NCI-H446 treated with DMSO at 0.1 percent for 48 hours (cell line): ENCODE measurements around the gene THAP2.

Experiments
- DNase-seq: peaks from one replicate; lab custom pipeline; 2025; lab: John Stamatoyannopoulos, UW

The THAP2 gene

DNA sequence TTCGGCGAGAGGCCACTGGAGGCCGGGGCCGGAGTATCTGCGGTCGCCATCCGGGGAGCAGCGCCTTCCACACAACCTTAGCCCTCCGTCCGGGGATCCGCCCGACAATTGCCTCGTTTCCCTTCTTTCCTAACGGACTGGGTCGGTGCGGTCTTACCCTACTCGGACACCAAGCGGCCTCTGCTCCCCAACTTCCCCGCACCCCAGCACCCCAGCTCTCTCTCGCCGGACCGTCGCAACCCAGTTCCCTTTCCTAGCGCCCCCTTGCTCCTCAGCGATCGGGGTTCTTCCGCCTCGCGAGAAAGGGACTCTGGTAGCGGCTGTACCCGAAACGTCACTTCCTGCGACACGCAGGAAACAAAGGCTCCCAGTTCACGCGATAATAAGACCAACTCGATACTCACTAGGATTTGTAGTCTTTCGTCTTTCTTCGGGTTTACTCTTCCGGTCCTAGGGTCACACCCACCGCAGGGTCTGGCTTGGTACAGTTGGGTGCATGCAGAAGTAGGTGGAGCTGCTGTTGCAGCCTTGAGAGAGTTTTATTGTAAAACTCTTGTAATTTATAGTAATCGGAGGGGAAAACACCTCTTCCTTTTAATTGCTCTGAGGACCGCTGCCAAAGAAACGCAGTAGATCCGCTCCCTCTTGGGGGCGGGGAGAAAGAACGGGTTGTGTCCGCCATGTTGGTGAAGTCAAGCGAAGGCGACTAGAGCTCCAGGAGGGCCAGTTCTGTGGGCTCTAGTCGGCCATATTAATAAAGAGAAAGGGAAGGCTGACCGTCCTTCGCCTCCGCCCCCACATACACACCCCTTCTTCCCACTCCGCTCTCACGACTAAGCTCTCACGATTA is at the start of gene THAP2, which contains the start of gene ZFC3H1:
THAP2 (plus strand) TSS at position 741 of the 850 bp plus-strand sequence. CDS start 209 bp downstream, outside the sequence.
ZFC3H1 (minus strand) TSS at position 288 of the 850 bp plus-strand sequence; CDS start at position 50, 238 bp downstream.
- peak; percentile 98 for DNase-seq

DNA sequence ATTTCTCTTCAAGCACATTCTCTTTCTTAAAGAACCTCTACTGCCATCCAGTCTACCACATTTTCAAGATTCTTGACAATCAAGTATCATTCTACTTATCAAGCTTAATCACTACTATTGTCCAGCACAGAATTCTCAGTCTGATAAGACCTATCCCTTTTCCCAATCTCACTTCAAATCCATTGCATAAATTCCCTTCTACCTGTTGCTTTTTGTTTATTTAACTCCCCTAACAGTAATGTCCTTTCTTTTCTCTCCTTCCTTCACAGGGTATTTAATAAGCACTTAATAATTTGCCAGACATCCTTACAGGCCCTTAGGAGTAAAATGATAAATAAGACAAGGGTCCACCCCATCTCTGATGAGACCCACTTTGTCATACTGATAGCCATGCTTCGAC is 42.2 kb upstream of the THAP2 start:
- DNase-seq = no peak

DNA sequence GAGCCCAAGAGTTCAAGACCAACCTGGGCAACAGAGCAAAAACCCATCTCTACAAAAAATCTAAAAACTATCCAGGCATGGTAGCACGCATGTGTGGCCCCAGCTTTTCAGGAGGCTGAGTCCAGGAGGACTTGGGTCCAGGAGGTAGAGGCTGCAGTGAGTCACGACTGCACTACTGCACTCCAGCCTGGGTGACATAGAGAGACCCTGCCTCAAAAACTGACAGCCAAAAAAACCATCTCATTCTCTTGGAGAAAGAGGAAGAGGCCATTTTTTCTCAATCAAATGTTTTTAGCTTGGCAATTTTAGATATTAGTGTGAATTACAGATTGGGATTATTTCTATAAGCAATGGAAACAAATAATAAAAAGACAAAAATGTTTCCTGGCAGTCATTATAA is 38.6 kb upstream of the THAP2 start:
- no peak for DNase-seq

DNA sequence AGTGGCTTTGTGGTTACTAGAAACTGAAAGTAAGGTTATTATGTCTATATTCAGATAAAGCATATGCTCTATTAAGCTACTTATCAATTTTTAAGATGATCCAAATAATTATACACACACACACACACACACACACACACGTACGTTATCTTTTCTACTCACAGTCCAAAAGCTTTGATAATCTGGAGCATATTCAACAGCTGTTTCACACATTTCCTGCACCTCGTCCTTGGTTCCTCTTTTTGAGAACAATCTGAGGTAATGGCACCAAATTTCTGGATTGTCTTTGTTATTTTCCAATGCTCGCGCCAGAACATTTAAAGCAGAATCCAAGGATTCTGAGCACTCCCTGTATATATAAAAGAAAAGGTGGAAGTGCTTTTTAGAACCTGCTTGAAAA is 38.0 kb upstream of the THAP2 start:
- DNase-seq = no peak

DNA sequence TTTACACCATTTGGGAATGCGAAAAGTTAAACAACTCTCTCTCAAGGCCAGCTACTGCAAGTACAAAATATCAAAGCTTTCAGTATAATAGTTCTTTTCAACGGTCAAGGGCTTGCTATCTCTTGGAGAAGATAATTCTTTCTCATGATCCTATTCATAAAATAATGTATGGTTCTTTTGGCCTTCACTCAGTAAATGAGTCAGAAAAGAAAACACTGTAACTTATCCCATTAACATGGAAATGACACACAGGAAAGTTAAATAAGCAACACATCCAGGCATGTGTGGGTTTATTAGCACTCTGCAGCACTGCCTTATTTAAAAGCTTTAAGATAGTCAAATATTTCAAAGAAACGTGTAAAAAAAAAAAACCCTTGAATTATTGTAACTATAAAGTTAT is 37.3 kb upstream of the THAP2 start:
- DNase-seq = no peak

DNA sequence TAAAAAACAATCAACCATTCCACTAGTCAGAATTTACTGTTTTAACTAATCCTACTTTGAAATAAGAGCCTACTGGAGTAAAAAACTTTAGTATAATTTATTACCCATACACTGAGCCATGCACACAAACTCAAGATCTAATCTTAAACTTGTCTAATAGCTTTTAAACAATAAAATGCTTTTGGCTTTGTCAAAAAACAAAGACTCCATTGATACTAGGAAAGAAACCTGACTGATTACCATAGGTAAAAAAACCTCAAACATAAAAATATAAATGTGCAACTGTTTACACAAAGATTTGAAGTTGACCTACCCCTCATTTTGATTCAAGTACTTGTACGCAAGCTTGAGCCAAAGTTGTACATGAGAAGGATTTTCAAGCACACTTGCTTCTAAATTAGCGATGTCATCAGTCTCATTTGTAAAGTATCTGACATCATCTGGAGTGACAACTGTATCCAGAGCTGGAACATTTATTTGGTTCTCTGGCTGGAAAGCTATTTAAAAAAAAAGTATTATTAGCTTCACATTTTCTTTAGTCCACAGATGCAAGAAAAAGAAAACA is 36.6 kb upstream of the THAP2 start:
- DNase-seq = no peak

DNA sequence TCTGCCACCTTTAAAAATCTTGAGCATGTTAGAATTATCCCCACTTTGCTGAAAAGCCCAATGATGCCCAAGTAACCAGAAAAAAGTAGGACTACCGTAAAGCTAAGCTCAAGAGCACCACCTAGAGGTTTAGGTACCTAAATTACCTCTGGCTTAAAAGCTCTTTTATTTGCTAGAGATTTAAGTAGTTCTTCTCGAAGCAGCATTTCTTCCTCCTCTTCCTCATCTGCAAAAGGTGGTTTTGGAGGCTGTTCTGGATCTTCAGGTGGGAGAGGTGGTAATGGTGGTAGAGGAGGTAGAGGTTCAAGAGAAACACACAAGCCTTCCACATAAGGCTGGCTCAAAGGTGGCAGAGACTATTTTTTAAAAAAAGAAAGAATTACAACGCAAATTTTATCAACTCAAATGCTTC is 27.4 kb upstream of the THAP2 start:
- DNase-seq = peak; percentile 31

DNA sequence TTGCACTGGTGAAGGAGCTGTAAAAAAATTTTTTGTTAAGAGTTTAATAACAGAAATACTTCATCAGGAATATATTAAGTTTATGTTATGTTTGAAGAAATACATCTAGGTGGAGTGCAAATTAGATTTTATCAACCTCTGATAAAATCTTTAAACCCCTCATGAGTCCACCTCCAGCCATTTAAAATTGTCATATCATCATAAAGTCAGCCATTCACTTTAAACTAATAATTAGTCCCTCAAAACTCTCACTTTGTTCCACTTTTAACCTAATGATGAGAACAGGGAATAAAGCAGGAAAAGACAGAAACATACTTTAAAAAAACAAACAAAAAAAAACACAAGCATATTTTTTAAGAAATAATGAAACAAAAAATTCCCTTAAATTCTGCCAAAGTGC is 25.6 kb upstream of the THAP2 start:
- no peak for DNase-seq

DNA sequence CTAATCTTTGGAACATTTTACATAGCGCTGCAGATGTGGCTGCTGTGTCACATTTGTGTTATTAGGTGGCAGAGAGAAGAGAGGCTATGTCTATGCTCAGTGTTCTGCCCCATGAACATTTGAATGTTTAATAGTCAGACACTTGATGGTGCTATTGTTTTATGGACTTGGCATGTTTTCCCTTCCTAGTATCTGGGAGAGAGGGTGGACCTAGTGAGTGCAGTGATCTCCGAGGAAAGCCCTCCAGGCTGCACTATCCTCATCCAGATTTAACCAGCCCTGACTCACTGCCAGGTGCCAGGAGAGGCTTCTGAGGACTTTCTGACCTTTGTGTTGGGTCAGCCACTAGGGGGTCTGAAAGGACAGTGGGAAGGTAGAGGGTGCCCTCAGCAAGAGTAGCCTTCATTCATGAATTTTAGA is 24.8 kb upstream of the THAP2 start:
- DNase-seq = no peak

DNA sequence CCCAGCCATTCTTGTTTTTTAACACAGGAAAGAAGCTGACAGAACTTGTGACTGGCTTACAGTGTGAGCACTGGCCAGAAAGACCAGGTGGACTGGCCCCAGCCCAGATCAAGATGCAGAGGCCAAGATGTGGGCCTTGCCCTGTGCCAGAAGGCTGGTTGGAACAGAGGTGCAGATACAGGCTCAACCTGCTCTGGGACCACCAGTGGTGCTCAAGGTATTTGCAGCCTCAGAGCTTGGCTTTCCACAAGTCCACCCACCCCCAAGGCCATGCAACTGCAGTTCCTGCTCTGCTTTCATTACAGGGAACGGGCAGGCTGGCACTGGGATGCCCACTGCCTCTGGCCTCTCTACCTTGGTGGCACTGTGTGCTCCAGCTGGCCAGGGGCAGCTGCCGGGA is 23.8 kb upstream of the THAP2 start:
- DNase-seq = no peak

DNA sequence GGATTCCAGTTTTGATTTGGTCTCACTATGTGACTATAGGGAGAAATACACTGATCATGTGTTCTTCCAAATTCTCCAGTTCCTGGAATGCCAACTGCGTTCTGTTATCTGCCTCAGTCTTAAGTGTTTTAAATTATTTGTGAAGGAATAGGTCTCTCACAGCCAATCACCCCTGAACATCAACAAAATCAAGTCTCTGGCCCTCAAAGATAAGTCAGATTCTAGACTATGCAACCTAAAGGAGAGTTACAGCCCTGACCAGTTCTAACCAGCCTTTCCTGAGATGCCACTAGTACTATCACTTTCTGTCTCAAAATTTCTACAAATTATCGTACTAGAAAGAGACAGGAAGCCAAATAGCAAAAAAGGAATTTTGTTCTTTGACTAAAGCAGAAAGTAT is 22.7 kb upstream of the THAP2 start:
- no peak for DNase-seq

DNA sequence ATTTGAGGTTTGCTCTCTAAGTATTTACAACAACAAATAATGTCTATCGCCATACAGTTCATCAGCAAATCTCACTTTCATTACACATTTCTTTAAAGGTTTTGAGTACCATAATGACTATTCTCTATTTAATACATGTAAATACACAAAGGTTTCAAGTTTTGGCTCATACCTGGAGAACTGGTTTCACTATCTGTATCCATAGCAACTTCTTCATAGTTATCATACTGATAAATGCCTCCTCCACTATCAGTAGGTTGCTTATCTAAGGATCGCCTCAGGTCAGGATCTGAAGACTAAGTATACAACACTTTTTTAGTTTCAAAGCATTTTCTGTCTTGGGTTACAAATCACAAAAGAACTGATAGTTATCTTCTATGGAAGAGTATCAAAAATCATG is 21.8 kb upstream of the THAP2 start:
- no peak for DNase-seq

DNA sequence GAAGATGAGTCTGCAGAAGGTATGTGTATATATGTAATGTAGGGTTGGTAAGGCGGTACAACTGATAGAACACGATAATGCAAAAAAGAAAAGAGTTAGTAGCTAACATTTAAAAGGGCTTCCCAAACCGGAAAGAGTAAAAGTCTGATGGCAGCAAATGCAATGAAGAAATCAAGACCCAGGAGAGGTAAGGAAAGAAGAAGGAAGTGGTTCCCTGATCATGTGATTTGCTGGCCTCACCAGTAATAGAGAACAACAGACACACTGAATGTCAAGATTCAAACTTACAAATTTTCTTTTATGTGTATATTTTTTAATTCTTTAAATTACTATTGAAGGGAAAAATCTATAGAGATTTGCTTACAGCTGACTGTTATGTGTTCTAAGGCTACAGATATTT is 18.8 kb upstream of the THAP2 start:
- DNase-seq = no peak

DNA sequence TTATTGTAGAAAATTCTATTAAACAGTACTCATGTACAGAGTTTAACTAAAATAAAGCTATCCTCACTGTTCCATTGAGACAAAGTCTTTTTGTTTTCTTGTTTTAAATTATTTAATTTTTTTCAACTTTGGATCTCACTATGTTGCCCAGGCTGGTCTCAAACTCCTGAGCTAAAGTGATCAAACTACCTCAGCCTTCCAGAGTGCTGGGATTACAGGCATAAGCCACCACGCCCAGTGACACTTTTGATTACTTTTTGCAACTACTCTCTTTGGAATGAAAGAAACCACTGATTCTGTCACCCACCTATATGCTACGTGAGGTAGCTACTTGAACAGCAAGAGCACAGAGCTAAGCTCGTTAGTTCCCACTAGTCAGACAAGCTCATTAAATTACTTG is 17.6 kb upstream of the THAP2 start:
- no peak for DNase-seq

DNA sequence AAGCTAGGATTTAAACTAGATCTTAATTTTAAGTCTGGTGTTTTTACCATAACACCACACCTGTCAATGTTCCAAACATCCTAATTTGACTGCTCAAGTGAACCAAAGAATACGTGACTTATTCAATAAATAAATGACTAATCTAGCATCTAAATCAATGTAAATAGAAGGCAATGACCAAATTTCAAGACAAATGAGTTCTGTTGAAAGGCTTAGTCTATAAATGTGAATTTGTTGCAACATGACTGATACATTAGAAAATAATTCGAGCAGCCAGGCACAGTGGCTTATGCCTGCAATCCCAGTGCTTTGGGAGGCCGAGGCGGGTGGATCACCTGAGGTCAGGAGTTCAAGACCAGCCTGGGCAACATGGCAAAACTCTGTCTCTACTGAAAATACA is 15.6 kb upstream of the THAP2 start:
- DNase-seq = no peak

DNA sequence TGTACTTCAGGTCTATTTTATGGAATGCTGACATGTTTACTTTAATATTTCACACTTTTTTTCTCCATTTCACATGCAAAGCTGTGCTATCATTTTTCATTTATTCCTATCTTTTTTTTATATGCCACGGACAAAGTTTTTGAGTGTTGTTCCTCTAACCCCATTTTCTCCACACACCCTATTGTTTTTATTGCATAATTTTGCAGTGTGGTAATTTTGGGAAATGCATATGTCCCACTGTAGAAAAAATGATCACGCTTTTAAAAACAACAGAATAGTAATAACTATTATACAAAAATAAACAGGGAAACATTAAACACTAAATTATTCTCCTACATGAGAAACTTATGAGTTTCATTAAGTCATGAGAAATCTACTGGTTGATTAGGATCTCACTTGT is 14.7 kb upstream of the THAP2 start:
- no peak for DNase-seq

DNA sequence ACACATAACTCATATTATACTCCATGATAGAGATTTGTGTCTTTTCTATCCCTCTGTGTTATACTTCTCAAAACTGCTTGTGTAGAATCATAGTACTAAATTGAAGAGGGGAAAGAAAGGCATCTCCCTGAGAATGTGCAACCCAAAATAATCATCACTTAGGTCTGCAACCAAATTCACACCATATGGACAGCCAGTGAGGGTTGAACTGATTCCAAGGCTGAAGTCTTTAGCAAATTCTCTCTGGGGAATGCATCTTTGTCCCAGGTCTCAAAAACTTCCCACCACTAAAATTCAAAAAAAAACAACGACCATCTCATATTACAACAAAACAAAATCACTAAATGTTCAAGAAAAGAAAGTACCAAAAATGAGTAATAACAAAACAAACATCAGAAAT is 11.4 kb upstream of the THAP2 start:
- DNase-seq = no peak

DNA sequence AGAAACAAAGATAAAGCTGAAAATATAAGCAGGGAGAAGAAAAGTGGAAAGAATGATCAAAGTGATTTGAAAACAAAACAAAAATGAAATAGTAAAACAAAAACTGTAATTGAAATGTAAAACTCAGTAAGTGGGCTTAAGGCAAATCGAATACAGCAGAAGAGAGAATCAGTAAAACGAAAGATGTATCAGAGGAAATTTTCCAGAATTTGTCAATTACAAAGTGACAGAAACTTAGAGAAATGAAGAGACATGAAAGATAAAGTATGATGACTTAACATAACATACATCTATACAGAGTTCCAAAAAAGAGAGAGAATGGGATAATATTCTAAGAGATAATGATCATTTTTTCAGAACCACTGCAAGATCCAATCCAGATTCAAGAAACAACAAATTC is 11.0 kb upstream of the THAP2 start:
- DNase-seq = no peak

DNA sequence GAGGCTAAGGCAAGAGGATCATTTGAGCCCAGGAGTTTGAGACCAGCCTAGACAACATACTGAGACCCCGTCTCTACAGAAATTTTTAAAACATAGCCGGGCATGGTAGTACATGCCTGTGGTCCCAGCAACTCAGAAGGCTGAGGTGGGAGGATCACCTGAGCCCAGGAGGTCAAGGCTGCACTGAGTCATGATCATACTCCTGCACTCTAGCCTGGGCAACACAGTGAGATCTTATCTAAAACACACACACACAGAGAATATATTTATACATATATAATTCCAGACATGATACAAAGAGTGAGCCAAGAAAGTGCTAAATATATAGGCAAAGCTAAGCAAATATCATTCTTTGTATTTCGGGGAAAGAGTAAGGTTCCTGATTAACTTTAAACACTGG is 9.9 kb upstream of the THAP2 start:
- no peak for DNase-seq

DNA sequence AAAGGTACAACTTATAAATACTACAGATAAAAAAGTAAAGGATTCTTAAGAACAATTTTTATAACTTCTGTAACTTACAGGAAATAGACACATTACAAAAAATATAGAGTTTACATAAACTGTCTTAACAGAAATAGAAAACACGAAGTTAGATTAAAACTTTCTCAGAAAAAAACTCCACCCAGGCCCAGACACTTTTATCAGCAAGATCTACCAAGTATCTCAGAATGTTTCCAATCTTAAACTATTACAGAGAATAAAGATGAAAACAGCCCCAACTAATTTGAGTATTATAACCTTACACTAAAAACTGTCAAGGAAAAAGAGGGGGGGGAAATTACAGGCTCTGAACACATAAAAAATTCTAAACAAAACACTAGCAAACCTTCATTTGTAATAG is 8.6 kb upstream of the THAP2 start:
- DNase-seq = no peak

DNA sequence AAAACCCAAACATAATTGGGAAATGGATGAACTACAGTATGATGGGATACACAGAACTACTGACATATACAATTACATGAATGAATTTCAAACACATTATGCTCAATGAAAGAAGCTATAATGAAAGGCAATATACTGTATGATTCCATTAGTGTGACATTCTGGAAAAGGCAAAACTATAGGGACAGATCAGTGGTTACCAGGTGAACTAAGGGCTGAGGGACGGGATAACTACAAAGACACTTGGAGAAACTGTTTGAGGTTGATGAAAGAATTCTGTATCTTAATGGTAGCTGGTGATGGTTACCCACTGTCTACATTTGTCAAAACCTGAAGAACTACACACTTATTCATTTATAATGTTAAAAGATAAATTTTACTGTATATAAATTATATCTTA is 8.2 kb upstream of the THAP2 start:
- no peak for DNase-seq

DNA sequence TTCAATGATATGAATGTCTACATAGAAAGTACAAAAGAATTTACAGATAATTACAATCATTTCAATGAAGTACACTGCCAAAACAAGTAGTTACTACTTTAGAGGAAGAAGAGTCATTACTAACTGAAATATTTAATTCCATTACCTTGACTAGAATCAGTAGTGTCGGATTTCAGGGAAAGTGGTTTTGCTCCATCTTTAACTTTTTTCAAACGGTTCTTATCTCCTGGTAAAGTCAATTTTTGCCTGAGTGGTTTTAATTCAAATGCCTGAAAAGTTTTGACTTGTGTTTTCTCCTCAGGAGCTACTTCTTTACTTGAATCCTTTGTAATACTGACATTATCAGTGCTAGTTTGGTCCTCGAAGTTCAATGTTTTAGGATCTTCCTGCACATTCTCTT is 7.4 kb upstream of the THAP2 start:
- no peak for DNase-seq

DNA sequence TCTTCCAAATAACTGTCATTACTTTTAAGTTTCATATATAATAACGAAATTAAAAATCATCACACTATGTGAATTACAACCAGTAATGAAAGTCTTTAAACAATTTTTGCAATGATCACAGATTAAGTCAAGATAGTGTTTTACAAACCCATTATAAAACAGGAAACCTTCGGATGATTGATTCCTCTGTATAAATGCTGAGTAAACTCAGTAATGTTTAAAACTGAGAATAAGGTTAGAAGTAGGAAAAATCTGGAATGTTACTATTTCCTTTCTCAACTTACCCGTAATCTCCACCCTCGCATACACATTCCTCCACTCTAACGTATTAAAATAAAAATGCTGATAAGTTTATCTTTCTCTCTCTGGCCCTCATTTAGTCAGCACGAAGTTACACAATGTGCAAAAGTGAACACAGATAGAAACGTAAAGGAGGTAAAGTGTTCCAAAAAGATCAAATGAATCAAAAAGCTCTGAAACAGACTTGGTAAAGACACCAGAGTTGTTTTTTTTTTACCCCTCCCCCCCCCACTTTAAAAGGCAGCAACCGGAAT is 2.0 kb upstream of the THAP2 start:
- DNase-seq = no peak
